A673 (cell line): ENCODE results near the gene RHOT1.

Source experiments
- CTCF ChIP-seq: fragments of 300-800, 200-600 bp; sonication (generic); conservative IDR thresholded peaks from 2 replicates; pipeline ENCODE4 v1.5.1; 2017; ENCODE audit warnings: low read depth, mild to moderate bottlenecking, antibody characterized with exemption, low read length, moderate library complexity, mixed read lengths
- EZH2 ChIP-seq: fragments of 200-600 bp; sonication (generic); IDR thresholded peaks from 2 replicates; pipeline ENCODE4 v1.6.1; 2017; ENCODE audit warnings: borderline replicate concordance, low read depth, mild to moderate bottlenecking, mixed read lengths, antibody characterized with exemption, low read length; ENCODE audit not compliant: poor library complexity, severe bottlenecking

DNA sequence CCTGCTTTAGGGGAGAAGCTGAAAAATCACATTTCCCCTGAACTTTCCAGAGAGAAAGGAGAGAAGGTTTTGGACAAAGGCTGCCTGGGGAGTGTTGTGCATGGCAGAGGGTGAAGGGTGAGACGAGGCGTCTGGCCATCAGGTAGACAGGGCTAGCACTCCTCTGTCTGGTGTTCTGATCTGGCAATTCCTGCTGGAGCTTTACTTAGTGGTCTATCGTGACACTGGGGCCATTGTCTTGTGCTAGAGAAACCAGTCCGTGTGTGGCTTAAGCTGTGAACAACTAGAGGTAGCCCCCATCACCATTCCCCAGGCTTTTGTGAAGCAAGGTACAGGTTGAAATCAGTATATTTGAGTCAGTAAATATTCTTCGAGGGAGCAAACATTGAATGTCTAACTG is 131.8 kb downstream of the RHOT1 start:
- TF ChIP-seq CTCF (no peak), EZH2 (no peak)
